HepG2 (cell line): ENCODE data around the gene TXNRD2. TPM values are rescaled to one million over a fixed set of nuclear protein-coding genes. Genes with fewer than 3 reads are reported as not detected.
A peak's percentile ranks its signal among the peaks of the same experiment; 100 is the strongest.

Source experiments
- CBX5 ChIP-seq: sonication (generic); formaldehyde crosslinking; IDR thresholded peaks from 2 replicates; pipeline ENCODE4 v1.4.0; 2020; ENCODE audit warnings: missing genetic modification reagents, borderline replicate concordance
- KDM4B ChIP-seq: sonication (generic); formaldehyde crosslinking; IDR thresholded peaks from 2 replicates; pipeline ENCODE4 v1.4.0; 2020; ENCODE audit warnings: missing genetic modification reagents
- MXD4 ChIP-seq: IDR thresholded peaks from 2 replicates; pipeline ENCODE4 v1.6.1; 2016; ENCODE audit warnings: mild to moderate bottlenecking, missing biosample characterization, missing genetic modification reagents
- NR2F1 ChIP-seq, 2 experiments: fragments of 450-650 bp in 1 of 2; formaldehyde crosslinking in 1 of 2; IDR thresholded peaks; 2 replicates each; pipeline versions ENCODE4 v1.5.0 to v1.6.1; 2016 to 2020; ENCODE audit warnings: mild to moderate bottlenecking in 1 of 2, missing compliant biosample characterization in 1 of 2, missing genetic modification reagents in 1 of 2, moderate library complexity in 1 of 2
- POGZ ChIP-seq: sonication (generic); formaldehyde crosslinking; IDR thresholded peaks from 2 replicates; pipeline ENCODE4 v1.4.0; 2020; ENCODE audit warnings: mild to moderate bottlenecking, missing genetic modification reagents
- REXO4 ChIP-seq: sonication (generic); formaldehyde crosslinking; IDR thresholded peaks from 2 replicates; pipeline ENCODE4 v1.8.0; 2022; ENCODE audit warnings: missing genetic modification reagents, mild to moderate bottlenecking, borderline replicate concordance
- SIX1 ChIP-seq: sonication (generic); formaldehyde crosslinking; IDR thresholded peaks from 2 replicates; pipeline ENCODE4 v1.4.0; 2020; ENCODE audit warnings: missing genetic modification reagents, borderline replicate concordance
- SOX5 ChIP-seq: IDR thresholded peaks from 2 replicates; pipeline ENCODE4 v1.6.1; 2016; ENCODE audit warnings: borderline replicate concordance
- SP140L ChIP-seq: sonication (generic); formaldehyde crosslinking; IDR thresholded peaks from 2 replicates; pipeline ENCODE4 v1.4.0; 2020; ENCODE audit warnings: missing genetic modification reagents, borderline replicate concordance
- SRSF1 ChIP-seq: fragments of 200-400 bp; formaldehyde crosslinking; optimal IDR thresholded peaks from 2 replicates; pipeline ENCODE3; 2017; ENCODE audit warnings: mild to moderate bottlenecking, low read depth, low read length, moderate library complexity
- ZBTB39 ChIP-seq: sonication (generic); formaldehyde crosslinking; IDR thresholded peaks from 2 replicates; pipeline ENCODE4 v1.5.0; 2020; ENCODE audit warnings: missing genetic modification reagents
- ZBTB43 ChIP-seq: sonication (generic); formaldehyde crosslinking; conservative IDR thresholded peaks from 2 replicates; pipeline ENCODE4 v1.4.0; 2020; ENCODE audit warnings: missing genetic modification reagents
- ZNF280D ChIP-seq: sonication (generic); formaldehyde crosslinking; IDR thresholded peaks from 2 replicates; pipeline ENCODE4 v1.5.1; 2020; ENCODE audit warnings: mild to moderate bottlenecking, missing genetic modification reagents
- ZNF567 ChIP-seq: sonication (generic); formaldehyde crosslinking; IDR thresholded peaks from 2 replicates; pipeline ENCODE4 v1.8.1; 2023; ENCODE audit warnings: mild to moderate bottlenecking, missing genetic modification reagents, borderline replicate concordance
- ZNF615 ChIP-seq: sonication (generic); formaldehyde crosslinking; IDR thresholded peaks from 2 replicates; pipeline ENCODE4 v1.5.0; 2020; ENCODE audit warnings: mild to moderate bottlenecking, missing genetic modification reagents, borderline replicate concordance
- ZNF652 ChIP-seq: IDR thresholded peaks from 2 replicates; pipeline ENCODE4 v1.6.1; 2016; ENCODE audit warnings: low read depth, borderline replicate concordance
- ZNF687 ChIP-seq: sonication (generic); formaldehyde crosslinking; IDR thresholded peaks from 2 replicates; pipeline ENCODE4 v1.5.1; 2020; ENCODE audit warnings: mild to moderate bottlenecking, missing genetic modification reagents, moderate library complexity
- polyA plus RNA-seq, 8 experiments: library from polyadenylated mRNA; depleted of rRNA in 3 of 8; stranded (reverse) in 7 of 8; unstranded in 1 of 8; fragments of >200 nt; fragmentation: Illumina TruSeq in 4 of 8; extraction: Trizol in 4 of 8; gene quantifications; 2 replicates each; pipeline versions ENCODE4 v1.2.1 to v1.2.3, GENCODE V29; 2011 to 2016; ENCODE audit warnings: low read depth in 4 of 8, missing spikeins in 1 of 8, mixed read lengths in 1 of 8; ENCODE audit not compliant: insufficient read depth in 1 of 8
- total RNA-seq, 5 experiments: library from RNA; depleted of rRNA; stranded (reverse); fragments of >200 nt; fragmentation: Illumina TruSeq; extraction: Trizol; gene quantifications; 2 replicates each; pipeline ENCODE4 v1.2.3, GENCODE V29; 2016; ENCODE audit warnings: low read depth in 1 of 5

The TXNRD2 gene
- total and polyA plus RNA-seq, 2 of the 13 experiments (the other 11 are each of a cell fraction or from before 2014, with no cell fraction given), result 17.5 to 18.6 TPM

- no peak for TF ChIP-seq SP140L
- peak; percentile 99 for TF ChIP-seq ZNF687 (CRISPR knock-in tag)
- TF ChIP-seq REXO4, result no peak
- TF ChIP-seq ZBTB43 (CRISPR knock-in tag), result no peak
- peak; percentile 12; the same call in 1 of the 2 replicates for TF ChIP-seq KDM4B (CRISPR knock-in tag)
- TF ChIP-seq SIX1 (CRISPR knock-in tag), result 0 out of 2 replicates have a peak, but pooled peaks have one; percentile 15
- TF ChIP-seq ZNF615 (CRISPR knock-in tag), result no peak
- peak; percentile 48; the same call in 1 of the 2 replicates for TF ChIP-seq ZNF652
- TF ChIP-seq CBX5 (CRISPR knock-in tag), result 0 out of 2 replicates have a peak, but pooled peaks have one; percentile 38
- peak; percentile 96 for TF ChIP-seq ZNF567 (CRISPR knock-in tag)
- TF ChIP-seq NR2F1 (CRISPR knock-in tag; IDR thresholded peaks at IDR 0.05), result peak; percentile 78 to 96; a peak in 3 of 4 replicates
- no peak; the same call in 1 of the 2 replicates for TF ChIP-seq ZNF280D (CRISPR knock-in tag)
- TF ChIP-seq SRSF1, result no peak
- TF ChIP-seq POGZ (CRISPR knock-in tag), result peak; percentile 55; the same call in 1 of the 2 replicates
- TF ChIP-seq ZBTB39 (CRISPR knock-in tag), result no peak
- peak; percentile 84 for TF ChIP-seq MXD4 (CRISPR knock-in tag)
- peak; percentile 70 for TF ChIP-seq SOX5
These were observed 29.1 kb upstream of the TXNRD2 start (continued) for GRCh38 chr22:19970479-19971275.
